Neural cell (in vitro differentiated cells): ENCODE results near the gene IBA57.

Experiments used
- CTCF ChIP-seq: fragments of 450-650 bp; IDR thresholded peaks from 2 replicates; pipeline ENCODE4 v1.5.1; 2014; ENCODE audit warnings: antibody characterized with exemption, mild to moderate bottlenecking, moderate library complexity; ENCODE audit not compliant: poor library complexity, severe bottlenecking
- EP300 ChIP-seq: fragments of 450-650 bp; conservative IDR thresholded peaks from 2 replicates; pipeline ENCODE4 v1.6.1; 2014; ENCODE audit warnings: antibody characterized with exemption, mild to moderate bottlenecking, moderate library complexity; ENCODE audit not compliant: poor library complexity, severe bottlenecking
- EZH2 ChIP-seq: fragments of 200-600, 300-800 bp; shearing (Covaris generic), sonication (generic); IDR thresholded peaks from 2 replicates; pipeline ENCODE4 v1.6.1; 2014; ENCODE audit warnings: antibody characterized with exemption, low read length, borderline replicate concordance, mild to moderate bottlenecking; ENCODE audit not compliant: insufficient read depth, poor library complexity, severe bottlenecking
- MXI1 ChIP-seq: fragments of 450-650 bp; conservative IDR thresholded peaks from 2 replicates; pipeline ENCODE4 v1.6.1; 2014; ENCODE audit warnings: antibody characterized with exemption, mild to moderate bottlenecking; ENCODE audit not compliant: poor library complexity, severe bottlenecking
- POLR2AphosphoS5 ChIP-seq: IDR thresholded peaks from 2 replicates; pipeline ENCODE4 v1.6.1; 2012
- RAD21 ChIP-seq: fragments of 450-650 bp; conservative IDR thresholded peaks from 2 replicates; pipeline ENCODE4 v1.6.1; 2014; ENCODE audit warnings: antibody characterized with exemption, mild to moderate bottlenecking, moderate library complexity
- REST ChIP-seq: IDR thresholded peaks from 2 replicates; pipeline ENCODE4 v1.6.1; 2012; ENCODE audit warnings: borderline replicate concordance

GRCh38 chr1:228161866-228162265 is 3.7 kb upstream of the IBA57 start:
- no peak for TF ChIP-seq REST
- no peak for TF ChIP-seq CTCF
- no peak for TF ChIP-seq RAD21
- TF ChIP-seq EP300: no peak
- TF ChIP-seq EZH2: no peak
- no peak for TF ChIP-seq POLR2AphosphoS5
- no peak for TF ChIP-seq MXI1
